GM18508 (cell line): Measurements from ENCODE around the gene FOXS1.
"Not testable (repeated sequence)": the region's sequence is repeated elsewhere in the genome, so short reads cannot be mapped to it uniquely, and the experiment has no call there.

Experiments used
- ATAC-seq: cut with Tn5 transposase; IDR thresholded peaks from one replicate; pipeline ENCODE4 v1.9.1; 2021; ENCODE audit warnings: moderate number of reproducible peaks; ENCODE audit not compliant: insufficient read depth, unreplicated experiment

The FOXS1 gene

DNA sequence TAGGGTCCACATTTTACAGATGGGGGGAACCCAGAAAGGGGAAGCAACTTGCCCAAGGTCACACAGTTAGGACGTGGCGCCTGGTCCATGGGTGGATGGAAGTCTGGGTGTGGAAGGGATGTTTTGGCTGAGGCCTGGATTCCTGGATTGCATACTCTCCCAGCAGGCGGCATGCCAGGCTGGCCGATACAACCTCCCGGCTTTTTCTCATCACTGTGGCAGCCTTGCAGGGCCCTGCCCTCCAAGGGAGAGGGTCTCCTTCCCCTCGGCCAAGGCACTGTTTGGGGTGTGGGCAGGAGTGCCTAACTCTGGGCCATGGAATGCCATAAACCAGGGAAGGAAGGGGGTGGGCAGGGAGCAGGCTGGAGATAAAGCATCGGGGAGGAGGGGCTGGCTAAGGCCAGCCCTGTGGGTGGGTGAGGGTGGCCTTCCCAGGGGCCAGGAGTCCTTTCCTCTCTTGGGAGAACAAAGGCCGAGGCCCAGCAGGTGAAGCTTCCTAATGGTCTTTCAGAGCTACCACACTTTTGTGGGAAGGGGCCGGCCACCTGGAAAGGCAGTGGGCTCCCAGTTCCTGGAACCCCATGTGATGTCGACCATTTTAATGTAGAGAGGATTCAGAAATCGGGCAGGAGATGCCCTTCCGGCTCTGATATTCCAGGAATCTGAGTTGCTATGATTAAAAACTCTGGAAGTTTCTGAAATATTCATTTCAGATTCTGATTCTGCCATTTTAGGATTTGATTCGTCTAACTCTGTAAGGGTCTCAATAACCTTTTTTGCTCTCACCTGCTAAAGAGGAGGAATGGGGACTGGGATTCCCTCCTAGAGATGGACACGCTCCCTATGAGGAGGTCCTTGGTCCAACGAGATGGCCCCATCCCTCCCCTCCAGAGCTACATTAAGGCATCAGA lies 4.2 kb downstream of the FOXS1 start:
- ATAC-seq, result no peak

DNA sequence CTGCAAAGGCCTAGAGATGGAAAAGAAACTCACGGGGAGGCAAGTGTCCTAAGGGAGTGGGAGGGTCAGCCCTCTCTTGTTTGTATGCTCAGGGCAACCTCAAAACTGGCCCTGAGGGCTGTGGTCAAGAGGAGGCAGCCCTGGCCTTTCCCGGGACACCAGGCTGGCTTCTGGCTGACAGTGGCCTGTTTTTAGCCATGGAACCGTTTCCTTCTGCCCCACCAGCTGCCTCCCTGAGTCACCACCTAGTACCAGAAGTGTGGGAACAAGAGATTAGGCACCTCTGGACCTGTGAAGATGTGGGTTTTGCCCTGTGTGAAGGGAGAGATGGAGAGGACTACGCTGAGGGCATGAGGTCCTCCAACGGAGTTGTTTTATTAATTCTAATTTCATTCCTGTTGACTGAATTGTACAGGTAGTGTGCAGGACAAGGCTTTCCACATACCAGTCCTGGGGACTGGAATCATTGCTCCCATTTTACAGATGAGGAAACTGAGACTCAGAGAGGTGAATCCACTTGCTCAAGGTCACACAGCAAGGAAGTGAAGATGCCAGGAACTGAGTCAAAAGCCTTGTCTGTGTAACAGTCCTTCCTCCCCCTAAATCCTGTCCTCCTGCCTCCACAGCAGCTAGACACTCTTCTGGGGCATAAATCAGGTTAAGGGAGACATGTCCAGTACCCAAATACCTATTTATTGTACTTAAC lies 5.5 kb downstream of the FOXS1 start:
- no peak for ATAC-seq

DNA sequence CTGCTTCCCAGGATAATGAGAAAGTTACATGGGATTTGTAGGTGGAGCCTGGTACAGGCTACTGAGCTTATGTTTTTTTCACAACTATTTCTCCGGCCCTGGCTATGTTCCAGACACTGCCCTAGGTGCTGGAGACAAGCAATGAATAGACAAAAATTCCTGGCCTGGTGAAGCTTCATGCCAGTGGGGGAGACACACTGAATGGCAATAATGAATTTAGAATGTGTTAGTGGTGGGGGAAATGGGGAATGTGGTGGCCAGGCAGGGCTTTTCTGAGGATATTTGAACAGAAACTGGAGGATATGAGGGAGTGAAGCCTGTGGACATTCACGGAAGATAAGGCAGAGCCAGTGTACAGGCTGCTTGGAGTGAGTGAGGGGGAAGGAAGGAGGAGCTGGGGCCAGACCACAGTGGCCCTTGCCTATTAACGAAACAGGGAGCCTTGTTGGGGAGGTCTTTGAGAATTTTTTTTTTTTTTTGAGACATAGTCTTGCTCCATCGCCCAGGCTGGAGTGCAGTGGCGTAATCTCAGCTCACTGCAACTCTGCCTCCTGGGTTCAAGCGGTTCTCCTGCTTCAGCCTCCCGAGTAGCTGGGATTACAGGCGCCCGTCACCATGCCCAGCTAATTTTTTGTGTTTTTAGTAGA lies 6.6 kb downstream of the FOXS1 start:
- ATAC-seq, result no peak

DNA sequence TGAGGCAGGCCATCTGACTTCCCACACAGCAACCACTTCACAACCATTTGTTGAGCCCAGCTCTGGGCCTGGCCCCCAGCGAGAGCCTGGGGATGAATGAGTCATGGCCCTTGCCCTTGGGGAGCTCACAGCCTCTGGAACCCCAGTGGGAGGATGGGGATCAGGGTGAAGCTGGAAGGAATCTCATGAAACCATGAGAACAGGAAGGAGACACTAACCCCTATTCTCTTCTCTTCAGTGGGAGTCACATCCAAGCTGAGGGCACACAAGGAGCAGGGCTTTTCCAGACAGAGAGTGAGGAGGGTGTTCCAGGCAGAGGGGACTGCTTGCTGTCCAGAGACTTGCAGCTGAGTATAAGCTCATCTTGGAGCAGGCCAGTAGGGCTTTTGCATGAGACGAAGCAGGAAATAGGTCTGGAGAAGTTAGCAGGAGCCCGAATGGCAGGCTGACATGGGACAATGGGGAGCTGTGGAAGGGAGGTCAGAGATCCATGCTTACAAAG lies 7.5 kb downstream of the FOXS1 start:
- ATAC-seq, result no peak

DNA sequence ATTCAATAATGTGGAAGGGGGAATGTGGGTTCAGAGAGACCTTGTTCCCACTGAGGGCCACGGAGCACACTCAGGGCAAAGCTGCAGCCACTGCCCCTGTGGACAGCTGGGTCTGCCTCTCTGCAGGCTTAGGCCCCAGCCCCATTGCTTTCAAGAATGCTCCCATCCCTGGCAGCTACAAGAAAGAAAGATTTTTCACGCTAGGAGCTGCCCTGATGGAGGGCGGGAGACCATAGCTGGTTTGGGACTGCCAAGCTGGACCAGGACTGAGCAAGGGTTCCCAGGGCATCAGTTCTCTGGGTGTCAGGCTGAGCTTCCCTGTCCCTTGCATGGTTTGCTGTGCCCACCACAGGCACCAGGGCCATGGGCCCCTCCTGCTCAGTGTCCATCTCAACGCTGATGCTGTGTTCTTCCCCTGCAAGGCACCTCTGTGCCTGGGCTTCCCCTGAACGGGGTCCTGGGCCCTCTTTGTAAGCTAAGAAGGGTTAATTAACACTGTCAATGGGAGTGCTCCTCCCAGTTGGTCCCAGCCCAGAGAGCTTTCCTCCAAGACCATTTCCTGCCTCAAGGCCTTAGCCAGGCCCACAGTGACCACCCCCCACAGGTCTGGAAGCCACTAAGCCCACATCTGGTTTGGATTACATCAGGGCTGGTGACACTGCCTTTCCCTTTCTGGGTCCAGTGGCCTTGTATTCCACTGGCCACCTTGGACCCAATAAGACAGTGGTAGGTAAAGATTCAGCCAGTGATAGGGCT lies 8.4 kb downstream of the FOXS1 start:
- ATAC-seq, result no peak

DNA sequence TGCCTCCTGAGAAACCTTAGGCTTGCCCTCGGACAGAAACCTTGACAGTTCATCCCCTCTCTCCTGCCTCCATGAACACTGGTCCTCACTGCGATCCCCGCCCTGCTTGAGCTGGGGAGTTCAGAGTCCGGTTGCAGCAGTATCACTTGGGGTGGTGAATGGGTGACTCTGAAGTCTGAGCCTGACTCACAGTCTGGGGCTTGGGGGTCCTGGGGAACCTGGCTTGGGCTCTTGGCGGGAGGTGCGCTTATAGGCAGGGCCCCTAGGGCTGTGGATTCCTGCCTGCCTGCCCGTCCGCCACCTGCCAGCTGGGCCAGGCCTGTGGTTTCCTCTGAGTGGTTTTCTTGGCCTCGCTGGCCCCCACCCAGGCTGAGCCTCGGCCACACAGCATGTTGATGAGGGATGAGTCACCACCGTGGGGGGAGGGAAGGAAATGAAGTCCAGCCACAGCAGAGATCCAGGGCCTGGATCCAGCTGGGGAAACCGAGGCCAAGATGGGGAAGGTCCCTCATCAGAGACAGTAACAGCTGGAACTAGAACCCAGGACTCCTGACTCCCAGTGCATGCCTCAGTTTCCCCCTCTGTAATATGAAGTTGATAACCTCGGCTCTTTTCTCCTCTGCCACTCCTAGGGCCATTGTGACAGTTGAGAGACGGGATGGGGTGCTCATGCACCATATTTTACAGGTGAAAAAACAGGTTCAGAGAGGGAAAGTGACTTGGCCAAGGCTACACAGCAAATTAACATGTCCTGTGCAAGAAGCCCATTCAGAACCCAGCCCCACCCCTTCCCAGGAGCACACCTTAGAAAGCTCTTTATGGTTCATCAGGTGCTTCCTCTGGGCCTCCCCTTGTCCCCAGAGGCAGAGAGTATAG lies 9.2 kb downstream of the FOXS1 start:
- ATAC-seq, result peak; percentile 70

DNA sequence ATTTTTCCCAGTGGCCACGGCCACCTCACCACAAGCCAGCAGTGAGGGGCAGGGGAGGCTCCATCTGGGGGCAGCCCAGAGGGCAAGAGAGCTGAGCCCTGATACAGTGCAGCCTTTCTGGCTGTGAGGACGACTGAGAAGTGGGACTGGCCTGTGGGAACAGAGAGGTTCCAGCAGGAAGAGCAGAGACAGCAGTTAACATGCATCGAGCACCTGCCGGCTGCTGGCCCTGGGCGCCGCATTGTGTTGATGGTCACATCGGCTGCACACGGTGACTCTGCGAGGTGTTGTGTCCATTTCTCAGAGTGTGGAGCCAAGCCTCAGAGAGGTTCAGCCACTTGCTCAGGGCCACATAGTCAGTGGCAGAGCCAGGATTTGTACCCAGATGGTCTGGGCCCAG lies 9.8 kb downstream of the FOXS1 start:
- ATAC-seq, result no peak

DNA sequence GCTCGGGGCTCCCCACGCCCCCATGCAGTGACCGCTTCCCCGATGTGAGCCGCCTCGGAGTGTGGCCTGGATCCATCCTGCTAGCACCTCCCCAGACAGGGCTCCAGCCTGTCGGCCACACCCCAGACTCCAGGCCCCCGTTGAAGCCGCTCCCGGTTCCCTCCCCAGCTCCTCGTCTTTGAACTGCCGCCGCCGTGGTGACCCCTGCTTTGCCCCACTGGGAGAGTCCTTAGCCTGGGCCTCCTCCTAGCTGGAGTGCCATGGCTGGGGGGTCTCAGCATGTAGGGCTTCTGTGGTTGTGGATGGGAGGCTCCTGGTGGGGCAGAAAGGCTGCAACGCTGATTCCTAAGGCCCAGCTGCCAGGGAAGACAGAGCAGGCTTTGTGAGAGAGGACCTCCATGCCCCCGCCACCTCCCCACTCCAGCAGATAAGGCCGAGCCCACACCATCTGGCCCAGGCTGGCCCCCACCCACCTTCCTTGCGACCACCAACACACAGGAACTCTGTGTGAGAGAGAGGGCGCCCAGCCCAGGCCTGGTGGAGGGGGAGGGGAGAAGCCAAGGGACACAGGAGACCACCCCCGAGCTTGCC lies 11.4 kb downstream of the FOXS1 start:
- no peak for ATAC-seq

DNA sequence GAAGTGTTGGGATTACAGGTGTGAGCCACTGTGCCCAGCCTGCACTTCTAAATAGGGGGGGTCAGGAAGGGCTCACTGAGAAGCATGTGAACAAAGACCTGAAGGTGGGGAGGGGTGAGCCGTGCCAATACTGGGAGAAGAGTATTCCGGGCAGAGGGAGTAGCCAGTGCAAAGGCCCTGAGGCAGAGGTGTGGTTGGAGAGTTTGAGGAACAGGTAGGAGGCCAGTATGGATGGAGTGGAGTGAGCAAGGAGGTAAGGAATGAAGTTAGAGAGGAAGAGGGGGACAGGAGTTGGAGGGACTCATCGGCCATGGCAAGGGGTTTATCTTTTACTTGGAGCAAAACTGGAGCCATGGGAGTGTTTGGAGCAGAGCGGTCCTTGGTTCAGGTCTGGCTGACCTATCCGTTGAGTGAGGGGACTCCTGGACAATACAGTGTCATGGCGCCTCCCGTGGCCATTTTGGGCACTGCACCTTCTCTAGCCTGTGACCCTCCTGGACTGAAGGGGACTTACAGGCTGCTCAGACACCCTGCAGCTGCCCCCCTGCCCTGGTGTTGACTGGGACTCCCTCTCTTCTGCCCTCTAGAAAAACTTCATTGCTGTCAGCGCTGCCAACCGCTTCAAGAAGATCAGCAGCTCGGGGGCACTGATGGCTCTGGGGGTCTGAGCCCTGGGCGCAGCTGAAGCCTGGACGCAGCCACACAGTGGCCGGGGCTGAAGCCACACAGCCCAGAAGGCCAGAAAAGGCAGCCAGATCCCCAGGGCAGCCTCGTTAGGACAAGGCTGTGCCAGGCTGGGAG lies 12.1 kb downstream of the FOXS1 start:
- no peak for ATAC-seq

DNA sequence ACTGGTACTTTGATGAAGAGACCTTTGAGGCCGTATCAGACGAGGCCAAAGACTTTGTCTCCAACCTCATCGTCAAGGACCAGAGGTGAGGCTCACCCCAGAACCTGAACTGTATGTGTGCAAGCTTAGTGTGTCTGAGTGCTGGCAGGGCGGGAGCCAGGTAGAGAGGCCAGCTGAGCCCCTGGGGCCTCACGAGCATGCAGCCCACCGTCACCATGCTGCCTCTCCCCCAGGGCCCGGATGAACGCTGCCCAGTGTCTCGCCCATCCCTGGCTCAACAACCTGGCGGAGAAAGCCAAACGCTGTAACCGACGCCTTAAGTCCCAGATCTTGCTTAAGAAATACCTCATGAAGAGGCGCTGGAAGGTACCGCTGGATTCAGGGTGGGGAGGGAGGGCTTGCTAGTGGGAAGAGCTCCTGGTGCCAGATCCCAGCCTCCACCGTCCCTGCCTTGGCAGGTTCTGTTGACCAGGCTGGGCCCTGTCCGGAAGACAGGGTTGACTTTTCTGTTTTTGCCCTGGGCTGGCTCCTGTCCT lies 13.6 kb downstream of the FOXS1 start:
- no peak for ATAC-seq

DNA sequence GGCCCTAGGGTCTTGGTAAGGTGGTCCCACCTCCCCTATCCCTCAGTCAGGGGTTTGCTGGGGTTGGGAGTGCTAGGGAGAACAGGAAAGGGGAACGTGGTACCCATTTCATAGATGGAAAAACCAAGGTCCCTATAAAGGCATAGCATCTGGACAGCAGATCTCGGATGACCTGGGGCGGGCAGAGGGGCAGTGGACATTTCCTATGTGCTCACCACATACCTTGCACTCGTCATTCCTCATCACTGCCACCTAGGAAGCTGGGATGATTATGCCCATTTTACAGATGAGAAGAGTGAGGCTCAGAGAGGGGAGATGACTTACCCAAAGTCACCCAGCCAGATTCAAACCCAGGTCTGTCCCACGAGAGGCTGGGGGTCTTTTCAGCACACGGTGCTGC lies 14.2 kb downstream of the FOXS1 start:
- no peak for ATAC-seq

DNA sequence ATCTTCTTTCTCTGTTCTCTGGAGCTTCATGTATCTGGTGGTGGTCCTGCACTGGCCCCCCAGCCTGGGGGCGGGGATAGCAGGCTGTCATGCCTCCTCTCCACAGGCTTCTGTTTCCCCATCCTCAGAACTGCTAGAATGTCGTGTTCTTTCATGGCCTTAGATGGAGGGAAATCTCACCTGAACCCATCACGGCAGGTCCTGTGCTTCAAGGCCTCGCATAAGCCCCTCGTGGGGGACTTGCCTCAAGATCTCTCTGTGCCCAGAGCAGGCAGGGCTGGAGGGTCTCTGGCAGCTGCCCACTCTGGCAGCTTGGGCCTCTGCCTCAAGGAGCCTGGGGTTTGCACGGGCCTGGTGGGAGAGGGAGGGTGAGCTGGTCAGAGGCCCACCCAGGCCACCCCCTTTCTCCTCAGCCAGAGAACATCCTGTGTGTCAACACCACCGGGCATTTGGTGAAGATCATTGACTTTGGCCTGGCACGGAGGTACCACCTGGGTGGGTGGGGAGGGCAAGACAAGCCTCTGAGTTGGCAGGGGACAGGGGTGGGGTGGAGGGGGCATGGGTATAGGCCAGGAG lies 14.9 kb downstream of the FOXS1 start:
- ATAC-seq, result no peak

DNA sequence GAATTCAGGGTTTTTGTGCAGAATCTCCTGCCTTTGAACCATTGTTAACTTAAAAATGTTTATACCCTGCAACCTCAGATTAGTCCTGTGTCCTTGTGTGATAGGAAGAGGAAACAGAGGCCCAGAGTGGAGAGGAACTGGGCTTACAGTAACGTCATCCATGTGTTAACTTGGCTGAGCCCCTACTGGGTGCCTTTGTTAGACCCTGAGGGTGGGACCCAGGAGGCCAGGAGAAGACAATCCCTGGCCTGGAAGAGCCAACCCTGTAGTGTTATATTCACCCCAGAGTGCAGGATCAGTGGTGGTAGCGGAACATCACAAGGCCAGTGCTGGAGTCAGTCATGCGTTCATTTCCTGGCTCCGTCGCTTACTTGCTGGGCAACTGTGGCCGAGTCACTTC lies 15.7 kb downstream of the FOXS1 start:
- ATAC-seq, result no peak

DNA sequence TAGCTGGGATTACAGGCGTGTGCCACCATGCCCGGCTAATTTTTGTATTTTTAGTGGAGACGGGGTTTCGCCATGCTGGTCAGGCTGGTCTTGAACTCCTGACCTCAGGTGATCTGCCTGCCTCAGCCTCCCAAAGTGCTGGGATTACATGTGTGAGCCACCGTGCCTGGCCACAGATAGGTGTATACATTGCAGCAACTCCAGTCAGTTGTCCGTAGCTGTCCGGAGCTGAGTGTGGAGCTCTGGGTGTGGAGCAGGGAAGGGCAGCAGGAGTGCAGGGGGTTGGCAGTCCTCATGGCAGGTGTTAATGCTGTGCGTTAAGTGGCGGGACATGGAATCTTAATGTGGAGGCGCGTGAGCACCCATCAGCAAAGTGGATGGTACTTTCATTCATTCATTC lies 17.4 kb downstream of the FOXS1 start:
- ATAC-seq, result not testable (repeated sequence)

DNA sequence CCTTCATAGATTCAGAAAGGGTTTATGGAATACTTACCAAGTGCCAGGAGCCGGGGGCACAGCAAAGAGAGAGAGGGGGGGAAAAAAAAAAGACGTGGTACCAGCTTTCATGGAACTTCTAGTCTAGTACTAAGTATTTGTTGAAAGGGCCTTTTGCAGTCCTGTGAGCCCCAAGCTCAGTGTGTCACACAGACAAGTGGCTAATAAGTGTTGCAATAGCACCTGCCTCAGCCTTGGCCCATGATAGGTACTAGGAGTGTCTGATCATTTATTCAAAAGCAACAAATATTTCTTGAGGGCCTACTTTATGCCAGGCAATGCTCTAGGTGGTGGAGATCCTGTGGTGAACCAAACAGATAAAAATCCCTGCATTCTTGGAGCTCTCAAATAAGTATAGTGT lies 18.3 kb downstream of the FOXS1 start:
- ATAC-seq, result no peak

DNA sequence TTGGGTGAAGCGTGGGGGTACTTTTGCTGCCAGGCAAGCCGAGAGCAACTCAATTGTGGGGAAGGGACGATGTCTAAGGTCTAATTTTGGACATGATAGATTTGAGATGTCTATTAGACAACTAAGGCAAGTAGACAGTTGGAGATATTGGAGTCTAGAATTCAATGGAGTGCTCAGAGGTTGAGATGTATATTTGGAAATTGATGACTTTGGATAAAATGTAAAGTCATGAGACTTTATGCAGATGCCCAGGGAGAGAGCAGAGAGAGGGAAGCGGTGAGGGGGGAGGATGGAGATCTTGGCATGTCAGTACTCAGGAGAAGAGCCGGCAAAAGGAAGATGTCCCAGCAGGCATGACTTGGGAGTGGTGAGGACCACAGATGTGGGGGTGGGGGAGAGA lies 19.3 kb downstream of the FOXS1 start:
- no peak for ATAC-seq

DNA sequence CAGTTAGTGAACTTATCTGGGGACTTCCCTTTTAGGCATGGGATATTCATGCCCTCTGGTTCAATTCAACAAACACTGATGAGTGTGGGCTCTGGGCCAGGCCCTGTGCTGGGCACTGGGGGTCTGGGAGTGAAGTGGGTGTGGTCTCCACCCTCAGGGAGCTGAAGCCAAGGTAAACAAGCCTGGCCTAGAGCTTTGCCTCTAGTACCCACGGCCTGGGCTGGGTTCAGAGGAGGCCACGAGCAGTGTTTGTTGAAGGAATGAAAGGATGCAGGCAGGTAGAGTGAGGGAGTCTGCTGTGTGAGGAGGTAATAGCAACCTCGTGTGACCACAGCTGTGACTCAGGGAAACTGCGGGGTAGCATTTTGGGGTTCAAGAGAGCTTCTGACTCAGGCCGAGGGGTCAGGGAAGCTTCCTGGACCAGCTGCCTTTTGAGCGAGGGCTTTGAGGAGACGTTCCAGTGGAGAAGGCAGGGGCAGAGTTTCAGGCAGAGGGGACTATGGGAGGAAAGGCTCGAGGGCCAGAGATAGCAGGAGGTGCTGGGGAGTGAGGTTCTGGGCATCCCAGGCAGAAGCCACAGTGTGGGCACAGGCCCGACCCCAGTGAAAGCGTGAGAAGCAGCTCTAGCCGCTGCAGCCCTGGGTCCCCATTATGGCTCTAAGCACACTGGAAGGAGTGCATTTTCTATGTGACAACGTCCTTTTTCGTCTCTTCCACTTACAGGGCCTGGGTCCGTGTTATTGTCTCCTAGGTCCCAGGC lies 20.7 kb downstream of the FOXS1 start:
- no peak for ATAC-seq
